WTC11 (cell line): ENCODE data around the gene GRAMD1B.

Experiments
- ATF2 ChIP-seq: sonication (generic); formaldehyde crosslinking; IDR thresholded peaks from 2 replicates; pipeline ENCODE4 v1.8.1; 2022; ENCODE audit warnings: low read depth, missing genetic modification reagents, borderline replicate concordance
- ATF3 ChIP-seq: sonication (generic); formaldehyde crosslinking; conservative IDR thresholded peaks from 2 replicates; pipeline ENCODE4 v1.8.1; 2022; ENCODE audit warnings: mild to moderate bottlenecking, missing genetic modification reagents
- CREB1 ChIP-seq: sonication (generic); formaldehyde crosslinking; IDR thresholded peaks from 2 replicates; pipeline ENCODE4 v1.8.0; 2023; ENCODE audit warnings: mild to moderate bottlenecking, missing genetic modification reagents
- CTCF ChIP-seq: fragments of 200-600 bp; IDR thresholded peaks from 2 replicates; pipeline ENCODE4 v1.8.0; 2022; ENCODE audit warnings: antibody characterized with exemption
- ELF4 ChIP-seq: sonication (generic); formaldehyde crosslinking; IDR thresholded peaks from 2 replicates; pipeline ENCODE4 v1.8.1; 2022; ENCODE audit warnings: low read depth, mild to moderate bottlenecking, moderate library complexity, missing genetic modification reagents
- ETV6 ChIP-seq: sonication (generic); formaldehyde crosslinking; IDR thresholded peaks from 2 replicates; pipeline ENCODE4 v1.8.1; 2022; ENCODE audit warnings: mild to moderate bottlenecking, missing genetic modification reagents
- MAX ChIP-seq: sonication (generic); formaldehyde crosslinking; IDR thresholded peaks from 2 replicates; pipeline ENCODE4 v1.8.0; 2022; ENCODE audit warnings: mild to moderate bottlenecking, missing genetic modification reagents
- MYBL2 ChIP-seq: sonication (generic); formaldehyde crosslinking; IDR thresholded peaks from 2 replicates; pipeline ENCODE4 v1.8.1; 2023; ENCODE audit warnings: mild to moderate bottlenecking, moderate library complexity, missing genetic modification reagents
- NR2C2 ChIP-seq: sonication (generic); formaldehyde crosslinking; IDR thresholded peaks from 2 replicates; pipeline ENCODE4 v1.8.0; 2022; ENCODE audit warnings: mild to moderate bottlenecking, missing genetic modification reagents
- SMAD4 ChIP-seq: sonication (generic); formaldehyde crosslinking; IDR thresholded peaks from 2 replicates; pipeline ENCODE4 v1.8.0; 2022; ENCODE audit warnings: mild to moderate bottlenecking, missing genetic modification reagents

- TF ChIP-seq SMAD4 (CRISPR knock-in tag) (no peak), ATF2 (no peak), CTCF (no peak), MYBL2 (no peak), MAX (CRISPR knock-in tag) (no peak), ATF3 (CRISPR knock-in tag) (no peak), ELF4 (CRISPR knock-in tag) (no peak), ETV6 (no peak), CREB1 (CRISPR knock-in tag) (no peak), NR2C2 (CRISPR knock-in tag) (no peak)
These were observed 132.8 kb downstream of the GRAMD1B start for GRCh38 chr11:123562829-123563228.
